Stomach (tissue), 4 donors: Measurements from ENCODE around the gene GPATCH2.

ENCODE experiments used
- EP300 ChIP-seq: sonication (generic); formaldehyde crosslinking; IDR thresholded peaks from one replicate; pipeline ENCODE4 v1.6.1; 2017; ENCODE audit warnings: antibody characterized with exemption
- POLR2A ChIP-seq, 4 donors: fragments of 450-650 bp; IDR thresholded peaks; one replicate each; pipeline ENCODE4 v1.6.1; 2016; ENCODE audit warnings: antibody characterized with exemption in 4 of 4, control low read depth in 2 of 4, mild to moderate bottlenecking in 1 of 4, moderate library complexity in 1 of 4
- POLR2AphosphoS5 ChIP-seq, 3 donors: sonication (generic); formaldehyde crosslinking; IDR thresholded peaks; one replicate each; pipeline ENCODE4 v1.6.1; 2016; ENCODE audit warnings: antibody characterized with exemption in 3 of 3
- TF ChIP-seq, protein P1 (sequence below), 7 experiments: fragments of 450-650 bp in 4 of 7; fragments of 200-600 bp in 3 of 7; sonication (generic) in 3 of 7; IDR thresholded peaks; one replicate each; pipeline ENCODE4 v1.5.1; 2016 to 2019; ENCODE audit warnings: antibody characterized with exemption in 7 of 7, control low read depth in 2 of 7, mild to moderate bottlenecking in 1 of 7

DNA sequence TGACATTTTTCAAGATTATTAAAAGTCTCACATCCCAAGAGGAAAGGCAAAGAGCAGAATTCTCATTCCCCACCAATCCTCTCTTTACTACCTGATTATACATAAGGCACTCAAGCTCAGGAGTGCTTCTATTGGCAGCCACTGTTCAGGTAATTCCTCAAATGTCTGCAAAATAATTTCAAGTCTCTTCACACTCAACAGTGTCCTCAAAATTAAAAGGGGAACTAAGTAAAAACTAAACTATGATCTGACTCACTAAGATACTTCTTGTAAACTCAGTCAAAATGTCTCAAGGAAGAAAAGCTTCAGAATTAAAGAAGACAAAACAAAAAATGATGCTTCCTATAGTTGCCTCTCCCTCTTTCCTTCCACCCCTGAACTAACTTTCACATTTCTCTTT lies 135.6 kb downstream of the GPATCH2 start:
- TF ChIP-seq, protein P1, sequence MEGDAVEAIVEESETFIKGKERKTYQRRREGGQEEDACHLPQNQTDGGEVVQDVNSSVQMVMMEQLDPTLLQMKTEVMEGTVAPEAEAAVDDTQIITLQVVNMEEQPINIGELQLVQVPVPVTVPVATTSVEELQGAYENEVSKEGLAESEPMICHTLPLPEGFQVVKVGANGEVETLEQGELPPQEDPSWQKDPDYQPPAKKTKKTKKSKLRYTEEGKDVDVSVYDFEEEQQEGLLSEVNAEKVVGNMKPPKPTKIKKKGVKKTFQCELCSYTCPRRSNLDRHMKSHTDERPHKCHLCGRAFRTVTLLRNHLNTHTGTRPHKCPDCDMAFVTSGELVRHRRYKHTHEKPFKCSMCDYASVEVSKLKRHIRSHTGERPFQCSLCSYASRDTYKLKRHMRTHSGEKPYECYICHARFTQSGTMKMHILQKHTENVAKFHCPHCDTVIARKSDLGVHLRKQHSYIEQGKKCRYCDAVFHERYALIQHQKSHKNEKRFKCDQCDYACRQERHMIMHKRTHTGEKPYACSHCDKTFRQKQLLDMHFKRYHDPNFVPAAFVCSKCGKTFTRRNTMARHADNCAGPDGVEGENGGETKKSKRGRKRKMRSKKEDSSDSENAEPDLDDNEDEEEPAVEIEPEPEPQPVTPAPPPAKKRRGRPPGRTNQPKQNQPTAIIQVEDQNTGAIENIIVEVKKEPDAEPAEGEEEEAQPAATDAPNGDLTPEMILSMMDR (IDR thresholded peaks at IDR 0.05), result no peak
- TF ChIP-seq POLR2A (IDR thresholded peaks at IDR 0.05) (no peak), POLR2AphosphoS5 (IDR thresholded peaks at IDR 0.05) (no peak), EP300 (no peak)
